Transverse colon (tissue), 4 donors: Measurements from ENCODE around the gene STK10. TPM values are rescaled to one million over a fixed set of nuclear protein-coding genes. Genes with fewer than 3 reads are reported as not detected.

Experiments used
- DNase-seq: peaks from one replicate; pipeline ENCODE4 v3.0.0-alpha.2; 2019
- H3K27ac ChIP-seq, 4 donors: fragments of 200-600 bp; sonication (generic); 2 replicates each; pipeline ENCODE4 v1.5.1; 2016 to 2018; ENCODE audit warnings: inconsistent platforms in 4 of 4
- H3K27me3 ChIP-seq: fragments of 200-600 bp; sonication (generic); 2 replicates; pipeline ENCODE4 v1.5.1; 2017; ENCODE audit warnings: inconsistent platforms
- H3K36me3 ChIP-seq, 4 donors: fragments of 200-600 bp; sonication (generic); 2 replicates each; pipeline ENCODE4 v1.5.1; 2017 to 2019; ENCODE audit warnings: inconsistent platforms in 4 of 4
- H3K4me1 ChIP-seq, 4 donors: fragments of 200-600 bp; sonication (generic); 2 replicates each; pipeline ENCODE4 v1.5.1; 2017 to 2020; ENCODE audit warnings: inconsistent platforms in 4 of 4
- H3K4me3 ChIP-seq, 4 donors: fragments of 200-600 bp; sonication (generic); 1 replicate in 1 of 4; 2 replicates in 3 of 4; pipeline versions ENCODE4 v1.5.1 to v1.6.1; 2017 to 2019; ENCODE audit warnings: inconsistent platforms in 4 of 4
- H3K9me3 ChIP-seq, 2 donors: fragments of 200-600 bp; sonication (generic); 2 replicates each; pipeline ENCODE4 v1.5.1; 2017 to 2019; ENCODE audit warnings: inconsistent platforms in 2 of 2
- EP300 ChIP-seq: sonication (generic); formaldehyde crosslinking; IDR thresholded peaks from one replicate; pipeline ENCODE4 v1.6.1; 2017; ENCODE audit warnings: antibody characterized with exemption, low read depth
- POLR2A ChIP-seq: fragments of 450-650 bp; IDR thresholded peaks from one replicate; pipeline ENCODE4 v1.6.1; 2016; ENCODE audit warnings: antibody characterized with exemption, mild to moderate bottlenecking, moderate library complexity
- POLR2AphosphoS5 ChIP-seq, 3 donors: sonication (generic); formaldehyde crosslinking; IDR thresholded peaks; one replicate each; pipeline ENCODE4 v1.6.1; 2016; ENCODE audit warnings: antibody characterized with exemption in 3 of 3
- WGBS, 2 donors: methylation state at CpG; one replicate each; pipeline ENCODE4 v1.1.5; 2018; ENCODE audit warnings: low coverage in 1 of 2; 5-methylcytosine and 5-hydroxymethylcytosine counted together
- in situ Hi-C, 4 donors: fragments of 200-750 bp; cut with MboI; loops; one replicate each; pipeline versions ENCODE4 v1.15.0 to v1.15.1; 2017; ENCODE audit warnings: low sequenced_read_pairs in 3 of 4, low pct_ligation_motif_present in 1 of 4, low pct_unique_long_range_greater_than_20kb in 1 of 4
- intact Hi-C: fragments of 100-400 bp; cut with DNase I; formaldehyde crosslinking; loops from one replicate; pipeline ENCODE4 v1.15.1; 2023; ENCODE audit warnings: low total_unique reads
- total RNA-seq, 4 donors: library from RNA; depleted of rRNA; stranded (reverse); fragments of >200 nt; gene quantifications; one replicate each; pipeline ENCODE4 v1.1.0, GENCODE V29; 2016
- TF ChIP-seq, protein P1 (sequence below), 5 experiments: fragments of 200-600 bp in 3 of 5; fragments of 450-650 bp in 2 of 5; sonication (generic) in 3 of 5; IDR thresholded peaks; 1 replicate in 2 of 5; 2 replicates in 3 of 5; pipeline ENCODE4 v1.5.1; 2016 to 2017; ENCODE audit warnings: antibody characterized with exemption in 5 of 5, inconsistent platforms in 3 of 5, mild to moderate bottlenecking in 2 of 5, moderate library complexity in 1 of 5

STK10 gene
- total RNA-seq, 4 donors from 2014 or later = 21.2 to 207 (median 49.3) TPM

GRCh38 chr5:172091956-172092732 lies 95.9 kb downstream of the STK10 start:
- no peaks in the 10 kb centered on the region for H3K36me3 ChIP-seq
- intact Hi-C loops = no loop called here

DNA sequence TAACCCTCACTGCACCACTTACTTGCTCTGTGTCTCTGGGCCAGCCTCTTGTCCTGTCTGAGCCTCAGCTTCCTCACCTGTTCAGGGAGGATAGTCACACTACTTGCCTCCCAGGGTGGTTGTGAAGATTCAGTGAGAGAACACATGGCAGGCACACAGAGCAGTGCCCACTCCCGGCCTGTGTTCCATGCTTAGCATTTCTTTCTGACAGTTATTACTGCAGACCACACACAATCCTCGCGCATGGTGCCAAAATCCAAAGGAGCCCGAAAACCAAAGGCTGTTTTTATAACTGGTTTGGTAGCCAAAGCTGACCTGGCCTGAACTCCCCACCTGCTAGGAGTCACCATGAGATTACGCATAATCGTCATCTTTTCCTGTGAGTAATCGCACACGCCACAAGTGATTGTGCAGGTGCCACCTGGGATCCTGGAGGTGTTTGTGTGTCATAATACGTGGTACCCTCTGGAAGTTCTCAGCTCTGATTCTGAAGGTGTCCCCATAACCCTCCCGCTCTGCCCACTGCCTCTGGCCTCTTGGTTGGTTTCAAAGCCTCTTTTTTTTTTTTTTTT lies 97.0 kb downstream of the STK10 start:
- H3K36me3 ChIP-seq = no peaks in the 10 kb centered on the region
- no peak for DNase-seq
- TF ChIP-seq POLR2AphosphoS5 (IDR thresholded peaks at IDR 0.05) = no peak
- TF ChIP-seq EP300 = no peak
- TF ChIP-seq POLR2A = no peak
- TF ChIP-seq, protein P1, sequence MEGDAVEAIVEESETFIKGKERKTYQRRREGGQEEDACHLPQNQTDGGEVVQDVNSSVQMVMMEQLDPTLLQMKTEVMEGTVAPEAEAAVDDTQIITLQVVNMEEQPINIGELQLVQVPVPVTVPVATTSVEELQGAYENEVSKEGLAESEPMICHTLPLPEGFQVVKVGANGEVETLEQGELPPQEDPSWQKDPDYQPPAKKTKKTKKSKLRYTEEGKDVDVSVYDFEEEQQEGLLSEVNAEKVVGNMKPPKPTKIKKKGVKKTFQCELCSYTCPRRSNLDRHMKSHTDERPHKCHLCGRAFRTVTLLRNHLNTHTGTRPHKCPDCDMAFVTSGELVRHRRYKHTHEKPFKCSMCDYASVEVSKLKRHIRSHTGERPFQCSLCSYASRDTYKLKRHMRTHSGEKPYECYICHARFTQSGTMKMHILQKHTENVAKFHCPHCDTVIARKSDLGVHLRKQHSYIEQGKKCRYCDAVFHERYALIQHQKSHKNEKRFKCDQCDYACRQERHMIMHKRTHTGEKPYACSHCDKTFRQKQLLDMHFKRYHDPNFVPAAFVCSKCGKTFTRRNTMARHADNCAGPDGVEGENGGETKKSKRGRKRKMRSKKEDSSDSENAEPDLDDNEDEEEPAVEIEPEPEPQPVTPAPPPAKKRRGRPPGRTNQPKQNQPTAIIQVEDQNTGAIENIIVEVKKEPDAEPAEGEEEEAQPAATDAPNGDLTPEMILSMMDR (IDR thresholded peaks at IDR 0.05) = no peak
- WGBS, 2 donors = 83 to 93% methylated on average over 3 to 10 of the region's 10 CpGs
- H3K4me1 ChIP-seq = no peaks in the 10 kb centered on the region
- no peak overlapping the region for H3K4me3 ChIP-seq
- intact Hi-C loops = no loop called here
- H3K27me3 ChIP-seq = no peaks in the 10 kb centered on the region
- in situ Hi-C loops = no loop called here
- no peaks in the 10 kb centered on the region for H3K9me3 ChIP-seq
- H3K27ac ChIP-seq = no peak overlapping the region

More at GRCh38 chr5:172091956-172092732, 95.9 kb downstream of the STK10 start:
- no peak for TF ChIP-seq EP300
- TF ChIP-seq POLR2A = no peak
- TF ChIP-seq POLR2AphosphoS5 (IDR thresholded peaks at IDR 0.05) = no peak
- TF ChIP-seq, protein P1 (IDR thresholded peaks at IDR 0.05) = no peak
- peaks cover 0 to 8% (median 0%) of the 10 kb centered on the region in 4 donors for H3K4me1 ChIP-seq
- H3K4me3 ChIP-seq = no peak overlapping the region
- no peaks in the 10 kb centered on the region for H3K27me3 ChIP-seq
- 87 to 90% methylated on average over 3 to 17 of the region's 17 CpGs for WGBS, 2 donors
- H3K27ac ChIP-seq = no peak overlapping the region
- H3K9me3 ChIP-seq = no peaks in the 10 kb centered on the region
- DNase-seq = no peak
- in situ Hi-C loops = no loop called here

DNA sequence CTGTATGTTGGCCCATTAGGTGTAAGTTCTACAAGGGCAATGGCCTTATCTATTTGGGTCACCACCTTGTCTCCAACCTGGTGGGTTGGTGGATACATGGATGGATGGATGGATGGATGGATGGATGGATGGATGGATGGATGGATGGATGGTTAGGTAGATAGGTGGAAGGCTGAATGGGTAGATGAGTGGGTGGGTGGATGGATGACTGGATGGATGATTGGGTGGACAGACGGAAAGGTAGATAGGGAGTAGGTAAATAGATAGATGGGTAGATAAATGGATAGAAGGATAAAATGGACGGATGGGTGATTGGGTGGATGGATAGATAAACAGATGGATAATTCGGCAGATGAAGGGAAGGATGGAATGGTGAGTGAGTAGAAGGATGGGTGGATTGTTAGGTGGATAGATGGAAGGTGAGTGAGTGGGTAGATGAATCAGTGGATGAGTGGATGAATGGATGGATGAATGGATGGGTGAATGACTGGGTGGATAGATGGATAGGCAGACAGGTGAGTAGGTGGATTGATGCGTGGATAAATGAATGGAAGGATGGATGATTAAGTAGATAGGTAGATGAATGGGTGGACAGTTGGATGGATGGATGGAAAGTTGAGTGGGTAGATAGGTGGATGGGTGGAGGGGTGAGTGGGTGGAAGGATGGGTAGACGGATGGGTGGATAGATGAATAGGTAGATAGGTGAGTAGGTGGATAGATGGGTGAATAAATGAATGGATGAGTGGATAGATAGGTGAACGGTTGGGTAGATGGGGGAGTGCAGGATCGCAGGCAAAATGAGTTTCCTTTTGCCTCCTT lies 98.5 kb downstream of the STK10 start:
- no peaks in the 10 kb centered on the region for H3K36me3 ChIP-seq
- H3K9me3 ChIP-seq = no peaks in the 10 kb centered on the region
- H3K4me3 ChIP-seq = no peak overlapping the region
- no peak for DNase-seq
- no peaks in the 10 kb centered on the region for H3K4me1 ChIP-seq
- WGBS, 2 donors = 93 to 98% methylated on average over 7 of the region's 7 CpGs
- no peak overlapping the region for H3K27ac ChIP-seq
- in situ Hi-C loops = no loop called here
- no peaks in the 10 kb centered on the region for H3K27me3 ChIP-seq
- TF ChIP-seq POLR2A (no peak), EP300 (no peak), POLR2AphosphoS5 (IDR thresholded peaks at IDR 0.05) (no peak)
- TF ChIP-seq, protein P1 (IDR thresholded peaks at IDR 0.05) = no peak
- intact Hi-C loops = no loop called here

DNA sequence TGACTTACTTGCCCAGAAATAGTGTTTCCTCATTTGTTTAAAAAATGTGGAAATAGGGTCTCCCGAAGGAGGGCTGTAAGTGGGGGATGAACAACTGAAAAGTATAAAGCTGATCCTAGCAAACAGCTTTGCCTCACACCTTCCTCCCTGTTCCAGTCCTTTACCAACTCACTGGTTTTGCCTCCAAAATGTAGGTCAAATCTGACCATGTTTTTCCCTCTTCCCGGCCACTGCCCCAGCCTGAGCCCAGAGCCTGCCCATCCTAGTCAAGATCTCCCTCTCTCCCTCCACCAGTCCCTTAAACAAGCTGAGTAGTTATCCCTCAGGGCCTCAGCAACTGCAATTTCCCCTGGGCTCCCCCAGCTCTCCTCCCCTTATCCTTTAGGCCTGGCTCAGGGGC lies 99.2 kb downstream of the STK10 start:
- no peaks in the 10 kb centered on the region for H3K9me3 ChIP-seq
- WGBS, 2 donors = 94% methylated on average over 2 of the region's 2 CpGs; no CpG with 5 or more reads in 1 of the 2 donors
- TF ChIP-seq POLR2A (no peak), EP300 (no peak), POLR2AphosphoS5 (IDR thresholded peaks at IDR 0.05) (no peak)
- TF ChIP-seq, protein P1 (IDR thresholded peaks at IDR 0.05) = no peak
- no peak overlapping the region for H3K4me3 ChIP-seq
- in situ Hi-C loops = no loop called here
- H3K27ac ChIP-seq = no peak overlapping the region
- no peak for DNase-seq
- intact Hi-C loops = no loop called here
- H3K27me3 ChIP-seq = no peaks in the 10 kb centered on the region
- H3K36me3 ChIP-seq = no peaks in the 10 kb centered on the region
- no peaks in the 10 kb centered on the region for H3K4me1 ChIP-seq
